ES-I3 (cell line): ENCODE data around the gene COPS2.
"Not testable (repeated sequence)": the region's sequence is repeated elsewhere in the genome, so short reads cannot be mapped to it uniquely, and the experiment has no call there.

Experiments used
- H3K36me3 ChIP-seq: 2 replicates; pipeline ENCODE4 v1.6.1; 2013; ENCODE audit warnings: mild to moderate bottlenecking, low read length, control low read depth, moderate library complexity; ENCODE audit not compliant: insufficient read depth
- H3K4me1 ChIP-seq: 2 replicates; pipeline ENCODE4 v1.6.1; 2013; ENCODE audit warnings: mild to moderate bottlenecking, control low read depth, low read length; ENCODE audit not compliant: insufficient read depth
- H3K9ac ChIP-seq: 2 replicates; pipeline ENCODE4 v1.6.1; 2013; ENCODE audit warnings: low read depth, mild to moderate bottlenecking, low read length, moderate library complexity
- H3K9me3 ChIP-seq: 2 replicates; pipeline ENCODE4 v1.6.1; 2013; ENCODE audit warnings: mild to moderate bottlenecking, low read length, moderate library complexity; ENCODE audit not compliant: control insufficient read depth, insufficient read depth

COPS2 gene

DNA sequence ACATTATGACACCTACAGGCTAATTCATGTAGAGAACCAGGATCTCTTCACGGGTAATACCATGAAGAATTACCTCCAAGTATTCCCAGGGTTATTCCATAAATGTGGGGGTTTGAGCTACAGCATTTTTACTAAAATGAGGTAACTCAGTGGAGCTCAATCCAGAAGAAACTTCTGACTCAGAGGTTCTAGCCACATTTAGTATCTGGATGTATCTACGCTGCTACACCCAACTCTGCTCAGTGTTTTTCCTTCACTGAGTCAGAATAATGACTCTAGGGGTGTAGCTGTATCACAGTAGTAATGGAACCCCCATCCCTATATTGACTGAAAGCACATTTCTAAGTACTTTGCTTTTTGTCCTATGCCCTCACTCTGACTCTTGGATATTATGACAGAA lies 52.4 kb downstream of the COPS2 start:
- H3K4me1 ChIP-seq: no peaks in the 10 kb centered on the region
- no peaks in the 10 kb centered on the region; the same call in 1 of the 2 replicates for H3K36me3 ChIP-seq
- H3K9me3 ChIP-seq: no peaks in the 10 kb centered on the region
- H3K9ac ChIP-seq: no peak overlapping the region

DNA sequence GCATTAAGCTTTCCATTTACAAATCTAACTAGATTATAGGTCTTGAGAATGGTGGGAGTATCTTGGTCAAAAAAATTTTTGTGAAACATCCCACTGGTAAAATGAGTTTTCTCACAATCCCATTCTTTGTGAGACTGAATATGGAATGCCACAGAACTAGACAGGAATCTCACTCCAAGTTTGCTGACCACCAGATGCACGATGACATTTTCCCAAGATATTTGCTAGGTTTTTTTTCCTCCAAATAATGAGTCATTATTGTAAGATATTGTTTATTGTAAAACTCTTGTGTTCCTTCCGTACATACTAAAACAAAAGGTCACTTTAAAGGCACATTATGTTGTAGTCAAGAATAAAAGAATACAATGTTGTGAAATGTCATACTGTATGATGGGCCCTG lies 53.9 kb downstream of the COPS2 start:
- H3K36me3 ChIP-seq: no peaks in the 10 kb centered on the region; the same call in 1 of the 2 replicates
- H3K9ac ChIP-seq: no peak overlapping the region
- H3K4me1 ChIP-seq: no peaks in the 10 kb centered on the region
- no peaks in the 10 kb centered on the region for H3K9me3 ChIP-seq

DNA sequence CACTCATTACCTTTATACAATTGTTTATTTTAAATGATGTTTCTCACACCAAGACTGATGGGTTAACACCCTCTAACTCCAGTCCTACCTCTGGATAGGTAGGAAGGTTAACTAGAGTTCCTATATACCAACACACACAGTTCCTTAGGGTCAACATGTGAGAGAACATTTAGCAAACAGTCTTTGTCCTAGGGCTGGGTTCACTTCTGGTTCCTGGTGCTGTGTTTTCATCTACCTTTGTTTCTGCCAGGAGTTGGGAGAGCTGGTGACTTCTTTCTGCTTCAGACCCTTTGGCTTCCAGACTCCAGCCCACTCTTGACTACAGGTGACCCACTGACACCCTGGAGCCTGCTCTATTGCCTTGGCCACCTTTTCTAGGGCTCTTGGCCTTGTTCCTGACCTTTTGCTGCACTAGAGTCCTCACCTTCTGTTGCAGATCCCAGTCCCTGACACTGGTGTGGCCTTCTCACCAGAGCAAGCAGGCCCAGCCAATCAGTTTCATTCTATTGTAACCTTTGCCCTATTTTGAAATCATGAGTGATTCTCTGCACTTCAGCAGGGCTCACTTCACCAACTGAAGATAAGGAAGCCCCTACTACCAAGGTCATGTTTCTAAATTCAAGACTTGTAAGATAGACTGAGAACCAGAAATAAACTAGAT lies 59.2 kb downstream of the COPS2 start:
- Histone ChIP-seq H3K9ac (no peak overlapping the region), H3K9me3 (no peaks in the 10 kb centered on the region), H3K36me3 (no peaks in the 10 kb centered on the region), H3K4me1 (no peaks in the 10 kb centered on the region)

DNA sequence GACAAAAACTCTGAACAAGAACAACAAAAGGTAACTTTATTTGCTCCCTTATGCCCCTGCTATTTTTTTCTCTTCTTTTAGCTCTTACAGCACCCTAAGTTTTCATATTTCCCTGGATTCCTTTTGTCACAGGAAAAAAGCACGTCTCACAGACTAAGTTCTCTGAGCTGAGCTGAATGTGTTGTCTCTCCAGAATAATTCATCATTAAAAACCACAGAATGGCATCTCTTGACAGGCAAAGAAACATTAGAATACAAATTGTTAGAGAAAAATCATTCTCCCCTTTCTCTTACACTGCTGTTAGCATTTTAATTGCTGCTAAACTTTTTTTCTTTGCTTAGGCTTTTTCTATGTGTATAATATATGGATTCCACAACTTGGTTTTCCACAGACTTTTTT lies 60.5 kb downstream of the COPS2 start:
- no peak overlapping the region for H3K9ac ChIP-seq
- H3K36me3 ChIP-seq: no peaks in the 10 kb centered on the region
- H3K9me3 ChIP-seq: no peaks in the 10 kb centered on the region
- H3K4me1 ChIP-seq: no peaks in the 10 kb centered on the region

DNA sequence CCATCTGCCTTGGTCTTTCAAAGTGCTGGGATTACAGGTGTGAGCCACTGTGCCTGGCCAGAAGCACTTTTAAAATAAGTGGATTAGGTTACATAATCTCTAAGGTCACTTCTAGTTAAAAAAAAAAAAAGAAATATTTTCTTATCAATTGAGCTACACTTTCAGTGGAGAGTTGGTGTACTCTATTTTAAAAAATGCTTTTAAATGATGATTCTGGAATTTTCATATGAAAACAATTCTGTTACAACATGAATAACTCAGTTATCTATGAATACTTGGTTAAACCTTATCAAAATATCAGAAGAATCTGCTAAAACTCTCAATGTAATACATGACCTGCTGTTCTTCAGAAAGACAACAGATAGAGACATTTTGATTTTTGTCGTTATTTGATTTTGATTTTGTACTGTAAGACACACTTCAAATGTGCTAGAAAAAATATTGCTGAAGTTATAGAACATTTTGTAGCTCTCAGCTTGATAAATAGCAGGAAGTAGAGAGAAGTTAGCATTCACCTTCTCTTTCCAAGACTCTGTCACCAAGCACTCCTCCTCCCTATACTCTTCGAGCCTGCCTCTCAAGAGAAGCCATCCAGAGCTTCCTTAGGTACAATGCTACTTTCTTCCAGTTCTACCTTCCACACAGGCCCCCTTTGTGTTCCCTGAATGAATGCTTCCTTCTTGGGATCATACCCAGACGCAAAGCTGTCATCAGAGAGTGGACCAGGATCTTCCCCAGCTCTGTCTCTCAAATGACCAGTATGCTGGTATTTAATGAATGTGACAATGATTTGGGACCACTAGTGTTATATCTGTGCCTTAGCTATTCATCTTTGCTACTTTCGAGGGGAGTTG lies 61.9 kb downstream of the COPS2 start:
- no peaks in the 10 kb centered on the region for H3K9me3 ChIP-seq
- H3K4me1 ChIP-seq: no peaks in the 10 kb centered on the region
- H3K36me3 ChIP-seq: no peaks in the 10 kb centered on the region
- no peak overlapping the region for H3K9ac ChIP-seq

DNA sequence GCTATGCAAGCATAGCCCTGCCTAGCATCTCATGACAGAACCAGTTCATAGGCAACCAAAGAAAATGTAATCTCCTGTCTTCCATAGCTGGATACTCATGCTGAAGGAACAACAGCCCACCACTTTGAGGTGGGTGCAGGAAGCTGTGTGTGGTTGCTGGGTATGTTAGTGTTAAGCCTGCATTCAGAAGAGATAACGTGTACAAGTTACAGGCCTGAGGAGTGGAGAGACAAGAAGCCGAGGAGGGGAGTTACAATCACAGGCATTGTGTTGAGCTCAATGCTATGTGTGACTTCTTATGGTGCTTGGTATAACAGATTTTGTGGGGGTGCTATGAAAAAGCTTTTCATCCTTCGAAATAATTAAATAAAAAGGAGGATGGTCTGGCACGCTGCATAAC lies 66.4 kb downstream of the COPS2 start:
- H3K4me1 ChIP-seq: no peaks in the 10 kb centered on the region
- H3K9ac ChIP-seq: no peak overlapping the region
- H3K36me3 ChIP-seq: no peaks in the 10 kb centered on the region
- no peaks in the 10 kb centered on the region for H3K9me3 ChIP-seq

DNA sequence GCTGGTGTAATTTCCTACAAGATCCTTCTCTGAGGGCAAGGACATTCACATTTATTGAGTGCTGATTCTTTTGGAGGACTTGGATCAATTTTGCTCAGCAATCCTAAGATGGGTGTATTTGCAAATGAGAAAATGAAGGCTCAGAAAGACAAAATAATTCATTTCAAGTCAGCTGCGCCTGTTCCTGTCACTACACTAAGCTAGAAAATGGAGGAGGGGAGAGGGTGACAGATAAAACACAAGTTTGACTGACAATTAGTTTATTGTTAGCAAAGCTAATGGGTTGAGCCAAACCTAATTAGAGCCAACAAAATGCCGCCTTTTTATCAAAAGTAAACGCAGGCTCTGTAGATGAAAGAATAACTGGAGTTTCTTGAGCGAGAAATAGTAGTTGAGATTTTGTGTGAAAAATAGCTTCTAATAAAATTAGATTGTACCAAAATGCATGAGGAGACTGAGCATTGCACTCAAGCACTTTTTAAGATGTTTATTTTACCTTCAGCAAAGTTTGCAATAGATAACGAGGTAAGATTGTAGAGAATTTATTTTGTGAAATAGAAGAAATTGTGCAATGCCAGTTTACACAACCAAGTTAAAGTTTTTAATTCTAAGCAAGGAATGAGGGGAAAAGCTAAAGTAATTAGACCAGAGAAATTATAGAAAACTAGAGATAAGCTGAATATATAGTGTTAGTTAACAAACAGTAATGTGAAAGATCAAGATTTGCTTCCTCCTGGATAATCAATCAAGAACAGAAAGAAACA lies 69.5 kb downstream of the COPS2 start:
- H3K36me3 ChIP-seq: no peaks in the 10 kb centered on the region
- no peaks in the 10 kb centered on the region for H3K4me1 ChIP-seq
- no peaks in the 10 kb centered on the region for H3K9me3 ChIP-seq
- no peak overlapping the region for H3K9ac ChIP-seq

DNA sequence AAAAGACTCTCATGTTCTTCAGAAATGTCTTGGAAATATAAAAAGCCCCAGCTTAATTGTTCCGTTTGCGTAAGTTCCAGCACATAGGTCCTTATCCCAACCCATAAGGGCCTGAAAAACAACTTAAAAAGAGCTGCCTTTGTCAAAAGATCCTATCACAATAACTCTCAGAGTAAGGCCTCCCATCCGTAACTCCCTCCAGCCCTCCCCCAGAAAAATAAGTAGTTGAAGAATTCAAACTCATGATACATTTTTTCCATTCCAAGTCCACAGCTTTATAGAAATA lies 71.2 kb downstream of the COPS2 start:
- H3K9ac ChIP-seq: no peak overlapping the region
- H3K36me3 ChIP-seq: no peaks in the 10 kb centered on the region
- H3K4me1 ChIP-seq: no peaks in the 10 kb centered on the region
- H3K9me3 ChIP-seq: no peaks in the 10 kb centered on the region

DNA sequence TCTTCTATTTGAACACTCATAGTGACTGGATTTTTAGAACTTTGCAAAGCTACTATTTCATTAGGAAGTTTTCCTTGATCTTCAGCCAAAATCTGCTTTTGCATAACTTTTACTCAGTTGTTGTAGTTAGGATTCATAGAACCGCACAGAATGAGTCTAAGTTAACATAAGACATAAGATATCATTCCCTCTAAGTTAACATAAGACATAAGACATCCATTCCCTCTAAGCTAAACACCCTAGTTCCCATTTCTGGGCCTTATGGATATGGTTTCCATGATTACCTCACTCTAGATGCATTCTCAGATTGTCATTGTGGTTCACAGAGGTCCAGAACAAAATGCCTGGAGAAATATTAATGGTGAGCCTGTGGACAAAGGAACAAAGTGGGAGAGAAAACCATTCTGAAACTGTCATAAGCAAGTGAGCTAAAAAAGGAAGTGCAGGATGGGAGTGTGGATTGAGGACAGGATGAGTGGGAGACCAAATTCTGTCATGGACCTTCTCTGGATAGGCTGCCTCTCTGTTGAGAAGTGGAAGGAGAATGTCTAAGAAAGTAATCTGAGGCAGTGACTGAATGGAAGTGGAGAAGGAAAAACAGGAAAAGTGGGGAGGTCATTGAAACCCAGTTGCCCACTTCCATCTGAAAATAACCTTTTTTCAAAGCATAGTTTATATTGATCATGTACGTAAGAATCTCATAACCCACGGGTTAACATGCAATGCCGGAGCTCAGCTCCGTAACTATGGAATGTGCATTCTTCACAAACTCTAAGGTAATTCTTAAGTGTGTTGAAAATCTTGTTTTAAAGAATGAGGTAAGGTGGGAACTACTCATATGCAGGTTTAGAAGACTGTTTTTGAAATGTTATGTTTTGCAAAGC lies 71.8 kb downstream of the COPS2 start:
- Histone ChIP-seq H3K36me3 (no peaks in the 10 kb centered on the region), H3K4me1 (no peaks in the 10 kb centered on the region), H3K9me3 (no peaks in the 10 kb centered on the region), H3K9ac (no peak overlapping the region)

DNA sequence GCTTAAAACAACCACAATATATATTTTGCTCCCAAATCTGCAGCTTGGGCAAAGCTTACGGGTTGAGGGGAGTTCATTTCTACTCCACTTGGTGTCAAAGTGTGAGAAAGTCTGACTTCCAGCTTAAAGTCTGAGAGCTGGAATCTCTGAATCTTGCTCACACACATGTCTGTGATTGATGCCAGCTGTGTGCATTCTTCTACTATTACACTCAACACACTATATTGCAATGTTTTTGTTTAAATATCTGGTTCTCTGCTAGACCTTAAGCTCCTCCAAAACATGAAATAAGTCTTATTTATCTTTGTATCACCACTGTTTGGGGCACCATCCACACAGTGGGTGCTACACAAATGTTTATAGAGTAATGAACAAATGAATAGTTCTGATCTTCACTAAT lies 72.4 kb downstream of the COPS2 start:
- H3K9ac ChIP-seq: no peak overlapping the region
- no peaks in the 10 kb centered on the region for H3K4me1 ChIP-seq
- no peaks in the 10 kb centered on the region for H3K9me3 ChIP-seq
- no peaks in the 10 kb centered on the region for H3K36me3 ChIP-seq

DNA sequence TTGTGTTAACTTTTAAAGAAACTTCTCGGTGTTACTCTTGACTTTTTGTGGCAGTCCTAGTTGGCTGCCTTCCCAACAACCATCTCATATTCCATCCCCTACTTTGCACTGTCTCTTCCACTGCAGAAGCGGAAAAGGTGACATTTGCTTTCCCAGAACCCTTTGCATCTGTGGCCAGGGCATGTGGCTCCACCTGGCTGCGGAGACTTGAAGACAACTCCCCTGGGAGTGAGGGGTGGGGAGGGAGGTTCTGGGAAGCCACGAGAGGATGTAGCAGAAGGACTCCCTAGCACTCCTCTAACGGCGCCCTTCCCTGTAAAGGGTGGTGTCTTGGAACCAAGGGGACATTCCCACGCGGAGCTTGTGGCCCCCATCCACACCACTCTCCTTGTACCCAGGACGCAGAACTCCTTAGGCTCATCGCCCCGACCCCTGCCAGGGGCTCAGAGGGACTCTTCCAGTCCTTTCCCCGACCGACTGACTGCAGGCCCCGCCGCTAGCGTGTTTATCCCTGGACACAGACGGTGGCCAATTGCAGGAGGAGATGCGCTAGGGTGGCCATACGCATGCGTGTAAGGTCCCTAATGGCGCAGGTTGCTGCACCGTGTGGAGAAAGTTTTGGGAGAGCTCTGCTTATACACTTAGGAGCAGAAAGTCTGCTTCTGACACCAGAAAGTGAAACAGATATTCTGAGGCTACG lies 75.9 kb downstream of the COPS2 start:
- no peak overlapping the region for H3K9ac ChIP-seq
- no peaks in the 10 kb centered on the region for H3K9me3 ChIP-seq
- no peaks in the 10 kb centered on the region for H3K36me3 ChIP-seq
- no peaks in the 10 kb centered on the region for H3K4me1 ChIP-seq

DNA sequence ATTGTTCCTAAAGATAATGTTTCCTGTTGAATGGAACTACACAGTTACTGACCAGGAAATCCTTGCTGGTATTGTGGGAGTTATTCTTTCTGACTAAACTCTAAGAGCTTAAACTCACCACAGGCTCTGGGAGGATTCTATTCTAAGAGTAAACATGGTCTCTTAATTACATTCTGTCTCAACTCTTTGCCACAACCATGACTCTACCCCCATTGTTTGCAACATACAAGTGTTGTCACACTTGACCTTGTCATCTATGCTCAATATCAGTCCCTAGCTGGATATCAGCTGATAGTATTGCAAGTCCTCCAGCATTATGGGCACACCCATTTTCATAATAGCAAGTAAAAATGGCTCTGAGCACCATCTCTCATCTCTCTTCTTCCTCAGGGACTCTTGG lies 79.5 kb downstream of the COPS2 start:
- Histone ChIP-seq H3K9me3 (no peaks in the 10 kb centered on the region), H3K4me1 (no peaks in the 10 kb centered on the region), H3K9ac (no peak overlapping the region), H3K36me3 (no peaks in the 10 kb centered on the region)

DNA sequence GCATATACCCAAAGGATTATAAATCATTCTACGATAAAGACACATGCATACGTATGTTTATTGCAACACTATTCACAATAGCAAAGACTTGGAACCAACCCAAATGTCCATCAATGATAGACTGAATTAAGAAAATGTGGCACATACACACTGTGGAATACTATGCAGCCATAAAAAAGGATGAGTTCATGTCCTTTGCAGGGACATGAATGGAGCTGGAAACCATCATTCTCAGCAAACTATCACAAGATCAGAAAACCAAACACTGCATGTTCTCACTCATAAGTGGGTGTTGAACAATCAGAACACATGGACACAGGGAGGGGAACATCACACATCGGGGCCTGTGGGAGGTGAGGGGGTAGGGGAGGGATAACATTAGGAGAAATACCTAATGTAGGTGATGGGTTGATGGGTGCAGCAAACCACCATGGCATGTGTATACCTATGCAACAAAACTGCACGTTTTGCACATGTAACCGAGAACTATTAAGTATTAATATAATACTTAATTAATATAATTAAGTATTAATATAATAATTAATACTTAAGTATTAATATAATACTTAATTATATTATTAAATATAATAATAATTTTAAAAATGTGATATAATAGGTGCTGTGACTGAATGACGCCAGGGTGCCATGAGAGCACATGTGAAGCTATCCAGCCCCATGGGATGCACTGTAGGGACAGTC lies 80.7 kb downstream of the COPS2 start:
- H3K4me1 ChIP-seq, H3K36me3 ChIP-seq, H3K9ac ChIP-seq, H3K9me3 ChIP-seq: not testable (repeated sequence)
